ENCODE measurements around the gene GNMT. TPM values are rescaled to one million over a fixed set of nuclear protein-coding genes. Genes with fewer than 3 reads are reported as not detected.
A peak's percentile ranks its signal among the peaks of the same experiment; 100 is the strongest.

Gene GNMT
- total and polyA plus RNA-seq, 10 of the 15 experiments (the other 5 are each of a cell fraction or from before 2014, with no cell fraction given), result 0.27 to 1.1 (median 0.39) TPM

DNA sequence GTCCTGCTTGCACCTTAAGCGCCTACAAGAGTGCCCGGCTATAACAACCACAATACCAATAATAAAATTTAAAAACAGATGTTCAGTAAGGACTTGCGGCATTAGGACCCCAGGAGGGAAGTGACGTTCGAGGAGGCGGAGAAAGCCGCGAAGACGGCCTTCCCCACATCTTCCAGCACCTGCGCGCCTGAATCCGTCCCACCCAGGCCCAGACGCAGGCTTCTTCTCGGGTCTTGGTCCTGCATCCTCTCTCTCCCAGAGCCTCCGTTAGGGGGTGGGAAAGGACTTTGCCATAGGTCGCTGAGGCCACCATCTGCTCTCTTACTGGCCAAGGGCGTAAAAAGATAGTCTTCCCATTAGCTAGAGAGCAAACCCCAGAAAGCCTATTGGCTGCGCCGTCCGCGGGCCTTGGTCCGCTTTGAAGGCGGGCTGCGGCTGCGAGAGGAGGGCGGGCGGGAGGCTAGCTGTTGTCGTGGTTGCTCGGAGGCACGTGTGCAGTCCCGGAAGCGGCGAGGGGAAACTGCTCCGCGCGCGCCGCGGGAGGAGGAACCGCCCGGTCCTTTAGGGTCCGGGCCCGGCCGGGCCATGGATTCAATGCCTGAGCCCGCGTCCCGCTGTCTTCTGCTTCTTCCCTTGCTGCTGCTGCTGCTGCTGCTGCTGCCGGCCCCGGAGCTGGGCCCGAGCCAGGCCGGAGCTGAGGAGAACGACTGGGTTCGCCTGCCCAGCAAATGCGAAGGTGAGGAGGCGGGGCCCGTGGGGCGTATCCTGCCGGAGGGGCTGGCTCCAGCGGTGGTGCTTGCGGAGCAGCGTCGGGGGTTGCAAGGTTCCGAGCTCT, 31.4 kb upstream of the GNMT start, which contains the start of gene CNPY3 (continued):
- TF ChIP-seq BACH1 (IDR thresholded peaks at IDR 0.05; ENCODE audit: borderline replicate concordance) (peak; percentile 81; the same call in 1 of the 2 replicates), NFXL1 (IDR thresholded peaks at IDR 0.05; ENCODE audit: borderline replicate concordance) (no peak), RUNX3 (IDR thresholded peaks at IDR 0.05; ENCODE audit: low read length) (peak; percentile 46), EP300 (IDR thresholded peaks at IDR 0.05; ENCODE audit: borderline replicate concordance in 1 of 2, control insufficient read depth in 1 of 2, low read depth in 2 of 2, low read length in 2 of 2) (peak in 1 of 2 experiments; percentile 72; a peak in 1 of 4 replicates), RCOR1 (conservative IDR thresholded peaks at IDR 0.05; ENCODE audit: low read depth, low read length) (peak; percentile 82; the same call in 1 of the 2 replicates), ZNF687 (IDR thresholded peaks at IDR 0.05) (no peak; the same call in 1 of the 2 replicates), POLR2AphosphoS5 (IDR thresholded peaks at IDR 0.05; ENCODE audit: low read length) (peak; percentile 84), YY1 (IDR thresholded peaks at IDR 0.05; ENCODE audit: low read depth, low read length) (peak; percentile 33; the same call in 1 of the 2 replicates), SMAD1 (IDR thresholded peaks at IDR 0.05; ENCODE audit: low read depth, partially characterized antibody) (peak; percentile 75), CHD2 (IDR thresholded peaks at IDR 0.05; ENCODE audit: borderline replicate concordance, low read depth, low read length) (peak; percentile 94), CREM (IDR thresholded peaks at IDR 0.05; ENCODE audit: low read depth) (peak; percentile 77; the same call in 1 of the 2 replicates), ATF7 (IDR thresholded peaks at IDR 0.05; ENCODE audit: low read depth) (no peak; the same call in 1 of the 2 replicates), NFIC (IDR thresholded peaks at IDR 0.05; ENCODE audit: low read depth, low read length) (no peak; the same call in 1 of the 2 replicates), KAT2A (conservative IDR thresholded peaks at IDR 0.05; ENCODE audit: control insufficient read depth, low read depth, low read length) (no peak), LARP7 (IDR thresholded peaks at IDR 0.05) (peak; percentile 93), NRF1 (conservative IDR thresholded peaks at IDR 0.05; ENCODE audit: low read depth, low read length) (peak; percentile 45), SP1 (IDR thresholded peaks at IDR 0.05; ENCODE audit: low read depth, low read length) (peak; percentile 97), USF2 (IDR thresholded peaks at IDR 0.05; ENCODE audit: borderline replicate concordance, low read depth, low read length) (peak; percentile 56), E2F4 (IDR thresholded peaks at IDR 0.05; ENCODE audit: low read depth, low read length) (peak; percentile 87)
- TF ChIP-seq, protein P1, sequence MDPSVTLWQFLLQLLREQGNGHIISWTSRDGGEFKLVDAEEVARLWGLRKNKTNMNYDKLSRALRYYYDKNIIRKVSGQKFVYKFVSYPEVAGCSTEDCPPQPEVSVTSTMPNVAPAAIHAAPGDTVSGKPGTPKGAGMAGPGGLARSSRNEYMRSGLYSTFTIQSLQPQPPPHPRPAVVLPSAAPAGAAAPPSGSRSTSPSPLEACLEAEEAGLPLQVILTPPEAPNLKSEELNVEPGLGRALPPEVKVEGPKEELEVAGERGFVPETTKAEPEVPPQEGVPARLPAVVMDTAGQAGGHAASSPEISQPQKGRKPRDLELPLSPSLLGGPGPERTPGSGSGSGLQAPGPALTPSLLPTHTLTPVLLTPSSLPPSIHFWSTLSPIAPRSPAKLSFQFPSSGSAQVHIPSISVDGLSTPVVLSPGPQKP (IDR thresholded peaks at IDR 0.05; ENCODE audit: low read depth, low read length), result peak; percentile 53
- TF ChIP-seq, protein P2, sequence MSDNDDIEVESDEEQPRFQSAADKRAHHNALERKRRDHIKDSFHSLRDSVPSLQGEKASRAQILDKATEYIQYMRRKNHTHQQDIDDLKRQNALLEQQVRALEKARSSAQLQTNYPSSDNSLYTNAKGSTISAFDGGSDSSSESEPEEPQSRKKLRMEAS (IDR thresholded peaks at IDR 0.05; ENCODE audit: low read depth, low read length), result peak; percentile 96
